HepG2 (cell line): ENCODE data around the gene VAV2. TPM values are rescaled to one million over a fixed set of nuclear protein-coding genes. Genes with fewer than 3 reads are reported as not detected.
A peak's percentile ranks its signal among the peaks of the same experiment; 100 is the strongest.

Experiments
- ATAC-seq: fragments of 200-7000 bp; cut with Tn5 transposase; 3 replicates; pipeline ENCODE4 v1.9.1; 2020; ENCODE audit warnings: mild to moderate bottlenecking, moderate library complexity
- BruUV-seq: library from RNA; stranded (reverse); fragments of 400-500 nt; replicated peaks from 2 replicates; lab custom pipeline; 2021; lab: Mats Ljungman, UMichigan
- CTCF ChIA-PET: fragments of 300-600 bp; formaldehyde crosslinking; extraction: SDS; loops from one replicate; lab custom pipeline; 2021; ENCODE audit warnings: low total read pairs, inconsistent platforms, low intra/inter-chr PET ratio; lab: Yijun Ruan, JAX
- POLR2A ChIA-PET: fragments of 350-600 bp; sonication (Branson Sonifier 250); formaldehyde crosslinking; loops from one replicate; lab custom pipeline; 2020; ENCODE audit warnings: antibody characterized with exemption, inconsistent platforms; lab: Yijun Ruan, JAX
- DNase-seq: peaks from one replicate; pipeline ENCODE4 v3.0.0-alpha.2; 2015; ENCODE audit warnings: low spot score
- FAIRE-seq: peaks from 3 replicates; lab custom pipeline; 2011; peaks lifted over from hg19 to GRCh38; lab: Jason Lieb, UNC
- H2AFZ ChIP-seq: one replicate; pipeline ENCODE4 v1.6.1; 2011; ENCODE audit warnings: low read length, inconsistent platforms
- H3K27ac ChIP-seq: fragments of 300-600 bp; 3 replicates; pipeline ENCODE4 v1.8.0; 2011; ENCODE audit warnings: mixed run types, mild to moderate bottlenecking, mixed read lengths, low read length, inconsistent platforms; ENCODE audit not compliant: insufficient read depth; ENCODE audit errors: extremely low read length
- H3K27me3 ChIP-seq, 2 experiments: fragments of 200-600 bp in 1 of 2; 2 replicates in 1 of 2; 3 replicates in 1 of 2; pipeline versions ENCODE4 v1.6.0 to v1.8.0; 2011; ENCODE audit warnings: low read length in 2 of 2, mild to moderate bottlenecking in 2 of 2, moderate library complexity in 2 of 2, inconsistent platforms in 1 of 2; ENCODE audit not compliant: insufficient read depth in 2 of 2, control insufficient read depth in 1 of 2
- H3K36me3 ChIP-seq, 2 experiments: fragments of 200-600 bp in 1 of 2; replicated peaks in 1 of 2; 2 replicates in 1 of 2; 3 replicates in 1 of 2; pipeline versions ENCODE4 v1.5.1 to v1.8.0; 2011; ENCODE audit warnings: low read length in 2 of 2, inconsistent platforms in 1 of 2; ENCODE audit not compliant: insufficient read depth in 2 of 2, control insufficient read depth in 1 of 2
- H3K4me1 ChIP-seq: 2 replicates; pipeline ENCODE4 v1.5.1; 2012; ENCODE audit warnings: low read length, inconsistent platforms; ENCODE audit not compliant: insufficient read depth
- H3K4me2 ChIP-seq: 2 replicates; pipeline ENCODE4 v1.6.0; 2011; ENCODE audit warnings: low read depth, low read length, inconsistent platforms
- H3K4me3 ChIP-seq, 3 experiments: fragments of 200-600 bp in 1 of 3; sonication (generic), shearing (Covaris generic) in 1 of 3; replicated peaks in 1 of 3; 2 replicates each; pipeline ENCODE4 v1.5.1; 2011 to 2016; ENCODE audit warnings: low read length in 3 of 3, inconsistent platforms in 2 of 3, low read depth in 2 of 3, mild to moderate bottlenecking in 2 of 3, control low read depth in 1 of 3, mixed read lengths in 1 of 3; ENCODE audit not compliant: insufficient read depth in 1 of 3
- H3K79me2 ChIP-seq: one replicate; pipeline ENCODE4 v1.6.1; 2011; ENCODE audit warnings: low read length, inconsistent platforms; ENCODE audit not compliant: insufficient read depth
- H3K9ac ChIP-seq: 2 replicates; pipeline ENCODE4 v1.6.0; 2011; ENCODE audit warnings: mild to moderate bottlenecking, low read depth, low read length, inconsistent platforms; ENCODE audit not compliant: insufficient read depth
- H3K9me3 ChIP-seq: 2 replicates; pipeline ENCODE4 v1.5.1; 2012; ENCODE audit warnings: mild to moderate bottlenecking, low read length
- H4K20me1 ChIP-seq: 2 replicates; pipeline ENCODE4 v1.6.0; 2011; ENCODE audit warnings: inconsistent platforms, mild to moderate bottlenecking, low read length, moderate library complexity; ENCODE audit not compliant: insufficient read depth
- AGO1 ChIP-seq: fragments of 200-400 bp; formaldehyde crosslinking; IDR thresholded peaks from 2 replicates; pipeline ENCODE4 v1.6.1; 2017; ENCODE audit warnings: mild to moderate bottlenecking, low read depth, low read length, moderate library complexity; ENCODE audit not compliant: poor library complexity, severe bottlenecking
- CCDC6 ChIP-seq: sonication (generic); formaldehyde crosslinking; IDR thresholded peaks from 2 replicates; pipeline ENCODE4 v1.8.1; 2022; ENCODE audit warnings: mild to moderate bottlenecking, missing genetic modification reagents, moderate library complexity
- CREBL2 ChIP-seq: sonication (generic); formaldehyde crosslinking; IDR thresholded peaks from 2 replicates; pipeline ENCODE4 v1.8.1; 2023; ENCODE audit warnings: missing genetic modification reagents, mild to moderate bottlenecking, borderline replicate concordance
- CSRNP2 ChIP-seq: sonication (generic); formaldehyde crosslinking; conservative IDR thresholded peaks from 2 replicates; pipeline ENCODE4 v1.8.0; 2022; ENCODE audit warnings: low read depth, missing genetic modification reagents
- GABPB1 ChIP-seq: IDR thresholded peaks from 2 replicates; pipeline ENCODE4 v1.6.1; 2016; ENCODE audit warnings: mild to moderate bottlenecking, missing genetic modification reagents, moderate library complexity, missing compliant biosample characterization
- GZF1 ChIP-seq: sonication (generic); formaldehyde crosslinking; IDR thresholded peaks from 2 replicates; pipeline ENCODE4 v1.5.1; 2020; ENCODE audit warnings: mild to moderate bottlenecking, missing genetic modification reagents
- HNRNPL ChIP-seq: fragments of 200-400 bp; formaldehyde crosslinking; IDR thresholded peaks from 2 replicates; pipeline ENCODE4 v1.6.1; 2017; ENCODE audit warnings: mild to moderate bottlenecking, low read depth, low read length
- MED1 ChIP-seq: sonication (generic); formaldehyde crosslinking; IDR thresholded peaks from 2 replicates; pipeline ENCODE4 v1.4.0; 2020; ENCODE audit warnings: missing genetic modification reagents
- NR2C2 ChIP-seq: sonication (generic); formaldehyde crosslinking; IDR thresholded peaks from 2 replicates; pipeline ENCODE4 v1.4.0; 2020; ENCODE audit warnings: missing genetic modification reagents, mild to moderate bottlenecking, moderate library complexity, borderline replicate concordance
- SP2 ChIP-seq: sonication (generic); formaldehyde crosslinking; IDR thresholded peaks from 2 replicates; pipeline ENCODE4 v1.5.1; 2020; ENCODE audit warnings: mild to moderate bottlenecking, missing genetic modification reagents
- TRIM24 ChIP-seq: sonication (generic); formaldehyde crosslinking; IDR thresholded peaks from 2 replicates; pipeline ENCODE4 v1.8.0; 2022; ENCODE audit warnings: mild to moderate bottlenecking, missing genetic modification reagents
- ZNF281 ChIP-seq: sonication (generic); formaldehyde crosslinking; IDR thresholded peaks from 2 replicates; pipeline ENCODE4 v1.4.0; 2020; ENCODE audit warnings: missing genetic modification reagents, borderline replicate concordance
- ZNF367 ChIP-seq: sonication (generic); formaldehyde crosslinking; IDR thresholded peaks from 2 replicates; pipeline ENCODE4 v1.4.0; 2020; ENCODE audit warnings: missing genetic modification reagents, borderline replicate concordance
- ZNF768 ChIP-seq: sonication (generic); formaldehyde crosslinking; IDR thresholded peaks from 2 replicates; pipeline ENCODE4 v1.4.0; 2020; ENCODE audit warnings: missing genetic modification reagents
- WGBS: methylation state at CpG from one replicate; pipeline ENCODE4 v1.1.6; 2017; ENCODE audit warnings: low lambda C conversion rate; 5-methylcytosine and 5-hydroxymethylcytosine counted together
- in situ Hi-C: cut with HindIII; loops from 2 replicates; pipeline ENCODE4 v1.10.0; 2017; ENCODE audit warnings: low pct_unique_long_range_greater_than_20kb; ENCODE audit not compliant: extremely low pct_ligation_motif_present
- intact Hi-C: fragments of 100-400 bp; cut with micrococcal nuclease; formaldehyde crosslinking; loops from one replicate; pipeline ENCODE4 v1.10.0; 2022; ENCODE audit not compliant: unreplicated experiment
- polyA plus RNA-seq, 8 experiments: library from polyadenylated mRNA; depleted of rRNA in 3 of 8; stranded (reverse) in 7 of 8; unstranded in 1 of 8; fragments of >200 nt; fragmentation: Illumina TruSeq in 4 of 8; extraction: Trizol in 4 of 8; gene quantifications; 2 replicates each; pipeline versions ENCODE4 v1.2.1 to v1.2.3, GENCODE V29; 2011 to 2016; ENCODE audit warnings: low read depth in 4 of 8, missing spikeins in 1 of 8, mixed read lengths in 1 of 8; ENCODE audit not compliant: insufficient read depth in 1 of 8
- total RNA-seq, 5 experiments: library from RNA; depleted of rRNA; stranded (reverse); fragments of >200 nt; fragmentation: Illumina TruSeq; extraction: Trizol; gene quantifications; 2 replicates each; pipeline ENCODE4 v1.2.3, GENCODE V29; 2016; ENCODE audit warnings: low read depth in 1 of 5

VAV2 gene
- total and polyA plus RNA-seq, 2 of the 13 experiments (the other 11 are each of a cell fraction or from before 2014, with no cell fraction given): 22.5 to 22.9 TPM

GRCh38 chr9:133889584-133890301 lies 102.4 kb downstream of the VAV2 start:
- intact Hi-C loops: no loop called here

GRCh38 chr9:133888809-133889491 lies 103.2 kb downstream of the VAV2 start:
- BruUV-seq: no TSS peak
- H3K9ac ChIP-seq: peak overlapping the region; percentile 75
- H4K20me1 ChIP-seq: peaks cover 6% of the 10 kb centered on the region; the same call in 1 of the 2 replicates
- ChIA-PET CTCF (no interaction called here), POLR2A (interaction anchor here (0.9 to 1.6 kb wide), 5 partner anchors 8 to 104 kb away, joined by 3 to 9 read pairs (median 7); no protein-coding TSS in a partner anchor)
- DNase-seq: no peak
- peaks cover 2 to 4% of the 10 kb centered on the region in 2 experiments; a peak in 2 of 5 replicates for H3K36me3 ChIP-seq
- peaks cover 66% of the 10 kb centered on the region for H3K79me2 ChIP-seq
- no peak overlapping the region for H3K4me3 ChIP-seq
- FAIRE-seq: no peak
- H3K27ac ChIP-seq: peak overlapping the region; percentile 95
- H3K4me2 ChIP-seq: peak overlapping the region; percentile 78
- in situ Hi-C loops (no loop called here), intact Hi-C loops (no loop called here)
- H2AFZ ChIP-seq: no peak overlapping the region
- no peaks in the 10 kb centered on the region for H3K27me3 ChIP-seq
- no peaks in the 10 kb centered on the region for H3K9me3 ChIP-seq
- 89% methylated on average over 13 of the region's 25 CpGs for WGBS
- peaks cover 92% of the 10 kb centered on the region for H3K4me1 ChIP-seq
- ATAC-seq: no peak
- no peak for TF ChIP-seq CCDC6 (CRISPR knock-in tag)
- 0 out of 2 replicates have a peak, but pooled peaks have one; percentile 22 for TF ChIP-seq SP2
- 0 out of 2 replicates have a peak, but pooled peaks have one; percentile 1 for TF ChIP-seq ZNF281
- TF ChIP-seq HNRNPL: peak; percentile 73; the same call in 1 of the 2 replicates
- TF ChIP-seq CSRNP2 (CRISPR knock-in tag): no peak
- no peak for TF ChIP-seq NR2C2 (CRISPR knock-in tag)
- TF ChIP-seq ZNF367: no peak
- TF ChIP-seq CREBL2 (CRISPR knock-in tag): no peak

More at GRCh38 chr9:133889584-133890301, 102.4 kb downstream of the VAV2 start:
- no peaks in the 10 kb centered on the region for H3K27me3 ChIP-seq
- H3K4me2 ChIP-seq: no peak overlapping the region
- POLR2A ChIA-PET: no interaction called here
- H3K27ac ChIP-seq: peak overlapping the region; percentile 95
- H2AFZ ChIP-seq: no peak overlapping the region
- TF ChIP-seq MED1 (CRISPR knock-in tag) (0 out of 2 replicates have a peak, but pooled peaks have one; percentile 2), GABPB1 (CRISPR knock-in tag) (peak; percentile 16; the same call in 1 of the 2 replicates), AGO1 (peak; percentile 24), HNRNPL (peak; percentile 89), TRIM24 (CRISPR knock-in tag) (no peak), ZNF768 (CRISPR knock-in tag) (no peak; the same call in 1 of the 2 replicates), GZF1 (CRISPR knock-in tag) (no peak)
- TF ChIP-seq, all 625 proteins: peak for 4
- H3K4me1 ChIP-seq: peaks cover 92% of the 10 kb centered on the region
- no peak for ATAC-seq
- in situ Hi-C loops: no loop called here
- no peaks in the 10 kb centered on the region for H3K9me3 ChIP-seq
- peaks cover 2 to 6% of the 10 kb centered on the region in 2 experiments; a peak in 2 of 5 replicates for H3K36me3 ChIP-seq
- H3K79me2 ChIP-seq: peaks cover 61% of the 10 kb centered on the region
- 95% methylated on average over 17 of the region's 24 CpGs for WGBS
- CTCF ChIA-PET: no interaction called here
- no peak for DNase-seq
- FAIRE-seq: no peak
- no peak overlapping the region for H3K4me3 ChIP-seq
- peak overlapping the region; percentile 75; the same call in 1 of the 2 replicates for H3K9ac ChIP-seq
- BruUV-seq: no TSS peak
- peaks cover 4% of the 10 kb centered on the region; the same call in 1 of the 2 replicates for H4K20me1 ChIP-seq
